HCT116 (cell line): Measurements from ENCODE around the gene RAB36.

ENCODE experiments used
- CEBPB ChIP-seq: IDR thresholded peaks from 2 replicates; pipeline ENCODE4 v1.6.1; 2012; ENCODE audit warnings: low read depth
- EZH2 ChIP-seq: fragments of 200-600 bp; sonication (generic); IDR thresholded peaks from 2 replicates; pipeline ENCODE4 v1.6.1; 2017; ENCODE audit warnings: antibody characterized with exemption, mixed run types
- EZH2phosphoT487 ChIP-seq: fragments of 200-600 bp; IDR thresholded peaks from 2 replicates; pipeline ENCODE4 v1.6.1; 2018; ENCODE audit warnings: antibody characterized with exemption, borderline replicate concordance
- POLR2A ChIP-seq: IDR thresholded peaks from 2 replicates; pipeline ENCODE4 v1.7.0; 2011; ENCODE audit warnings: borderline replicate concordance; ENCODE audit not compliant: insufficient read depth, insufficient read length; ENCODE audit errors: extremely low read depth
- POLR2AphosphoS5 ChIP-seq: IDR thresholded peaks from 2 replicates; pipeline ENCODE4 v1.6.1; 2011; ENCODE audit warnings: mild to moderate bottlenecking, low read depth, low read length, moderate library complexity
- RAD21 ChIP-seq: IDR thresholded peaks from 2 replicates; pipeline ENCODE4 v1.6.1; 2012; ENCODE audit warnings: low read depth, mild to moderate bottlenecking
- SIN3A ChIP-seq: IDR thresholded peaks from 2 replicates; pipeline ENCODE4 v1.6.1; 2012; ENCODE audit warnings: low read depth
- SP1 ChIP-seq: IDR thresholded peaks from 2 replicates; pipeline ENCODE4 v1.6.1; 2012; ENCODE audit warnings: low read depth
- SRF ChIP-seq: IDR thresholded peaks from 2 replicates; pipeline ENCODE4 v1.6.1; 2012; ENCODE audit warnings: low read depth
- ZFX ChIP-seq: fragments of 450-650 bp; IDR thresholded peaks from 2 replicates; pipeline ENCODE4 v1.6.1; 2017
- TF ChIP-seq, protein P1 (sequence below), 3 experiments: fragments of 200-600 bp in 1 of 3; sonication (generic) in 1 of 3; IDR thresholded peaks in 2 of 3; conservative IDR thresholded peaks in 1 of 3; 2 replicates each; pipeline ENCODE4 v1.5.1; 2012 to 2017; ENCODE audit warnings: low read depth in 2 of 3, low read length in 2 of 3, antibody characterized with exemption in 1 of 3, borderline replicate concordance in 1 of 3, control low read depth in 1 of 3, mild to moderate bottlenecking in 1 of 3, mixed read lengths in 1 of 3, mixed run types in 1 of 3, moderate library complexity in 1 of 3; ENCODE audit not compliant: insufficient read depth in 1 of 3
- TF ChIP-seq, protein P2 (sequence below): IDR thresholded peaks from 2 replicates; pipeline ENCODE4 v1.6.1; 2012

DNA sequence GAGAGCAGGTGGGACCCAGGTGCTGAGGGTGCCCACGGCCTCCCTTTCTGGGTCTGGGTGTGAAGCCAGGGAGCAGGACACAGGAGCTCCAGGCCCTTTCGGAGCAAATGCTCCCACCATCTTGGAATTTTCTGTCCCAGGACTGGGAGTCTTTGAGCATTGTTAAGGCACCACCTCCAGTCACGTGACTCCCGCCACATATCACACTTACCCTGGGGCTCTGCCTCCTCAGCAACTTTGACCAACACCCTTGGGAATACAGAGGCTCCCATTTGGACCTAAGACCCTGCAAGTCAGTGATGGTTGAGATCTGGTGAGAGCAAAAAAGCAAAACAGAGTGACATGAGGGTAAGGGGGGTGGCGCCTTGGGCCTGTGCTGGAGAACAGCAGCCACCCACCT is 39.4 kb upstream of the RAB36 start:
- TF ChIP-seq RAD21 (no peak), SIN3A (no peak), EZH2 (no peak), POLR2A (no peak), SP1 (no peak), POLR2AphosphoS5 (no peak), EZH2phosphoT487 (no peak), CEBPB (no peak), SRF (no peak), ZFX (no peak)
- TF ChIP-seq, protein P1, sequence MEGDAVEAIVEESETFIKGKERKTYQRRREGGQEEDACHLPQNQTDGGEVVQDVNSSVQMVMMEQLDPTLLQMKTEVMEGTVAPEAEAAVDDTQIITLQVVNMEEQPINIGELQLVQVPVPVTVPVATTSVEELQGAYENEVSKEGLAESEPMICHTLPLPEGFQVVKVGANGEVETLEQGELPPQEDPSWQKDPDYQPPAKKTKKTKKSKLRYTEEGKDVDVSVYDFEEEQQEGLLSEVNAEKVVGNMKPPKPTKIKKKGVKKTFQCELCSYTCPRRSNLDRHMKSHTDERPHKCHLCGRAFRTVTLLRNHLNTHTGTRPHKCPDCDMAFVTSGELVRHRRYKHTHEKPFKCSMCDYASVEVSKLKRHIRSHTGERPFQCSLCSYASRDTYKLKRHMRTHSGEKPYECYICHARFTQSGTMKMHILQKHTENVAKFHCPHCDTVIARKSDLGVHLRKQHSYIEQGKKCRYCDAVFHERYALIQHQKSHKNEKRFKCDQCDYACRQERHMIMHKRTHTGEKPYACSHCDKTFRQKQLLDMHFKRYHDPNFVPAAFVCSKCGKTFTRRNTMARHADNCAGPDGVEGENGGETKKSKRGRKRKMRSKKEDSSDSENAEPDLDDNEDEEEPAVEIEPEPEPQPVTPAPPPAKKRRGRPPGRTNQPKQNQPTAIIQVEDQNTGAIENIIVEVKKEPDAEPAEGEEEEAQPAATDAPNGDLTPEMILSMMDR (IDR thresholded peaks at IDR 0.05 in 2 of 3, conservative IDR thresholded peaks at IDR 0.05 in 1 of 3; ENCODE audit: borderline replicate concordance in 1 of 3, insufficient read depth in 1 of 3, low read depth in 2 of 3, low read length in 2 of 3), result no peak
- TF ChIP-seq, protein P2, sequence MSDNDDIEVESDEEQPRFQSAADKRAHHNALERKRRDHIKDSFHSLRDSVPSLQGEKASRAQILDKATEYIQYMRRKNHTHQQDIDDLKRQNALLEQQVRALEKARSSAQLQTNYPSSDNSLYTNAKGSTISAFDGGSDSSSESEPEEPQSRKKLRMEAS, result no peak
